Fibroblast of lung (primary cell): ENCODE results near the gene PDE4D. TPM values are rescaled to one million over a fixed set of nuclear protein-coding genes. Genes with fewer than 3 reads are reported as not detected.

Source experiments
- DNase-seq, 2 donors: peaks; one replicate each; pipeline versions ENCODE4 v3.0.0 to v3.0.0-alpha.2; 2010; ENCODE audit warnings: low read depth in 2 of 2
- H2AFZ ChIP-seq: 2 replicates; pipeline ENCODE4 v1.5.1; 2012; ENCODE audit warnings: low read length, control low read depth, inconsistent platforms
- H3K27ac ChIP-seq: 2 replicates; pipeline ENCODE4 v1.5.1; 2011; ENCODE audit warnings: low read length, control low read depth; ENCODE audit not compliant: insufficient read depth
- H3K27me3 ChIP-seq: 2 replicates; pipeline ENCODE4 v1.5.1; 2011; ENCODE audit warnings: mild to moderate bottlenecking, low read length; ENCODE audit not compliant: control insufficient read depth, insufficient read depth
- H3K36me3 ChIP-seq: 2 replicates; pipeline ENCODE4 v1.5.1; 2011; ENCODE audit warnings: low read length; ENCODE audit not compliant: control insufficient read depth, insufficient read depth
- H3K4me1 ChIP-seq: 2 replicates; pipeline ENCODE4 v1.5.1; 2011; ENCODE audit warnings: low read length; ENCODE audit not compliant: control insufficient read depth, insufficient read depth; ENCODE audit errors: extremely low read depth
- H3K4me2 ChIP-seq: 2 replicates; pipeline ENCODE4 v1.5.1; 2011; ENCODE audit warnings: low read length, control low read depth; ENCODE audit not compliant: insufficient read depth; ENCODE audit errors: extremely low read depth
- H3K4me3 ChIP-seq, 4 experiments: fragments of 200-600 bp in 1 of 4; sonication (generic) in 1 of 4; replicated peaks in 1 of 4; 2 replicates each; pipeline ENCODE4 v1.5.1; 2011 to 2016; ENCODE audit warnings: low read length in 4 of 4, low read depth in 3 of 4, mild to moderate bottlenecking in 3 of 4, control low read depth in 2 of 4, inconsistent platforms in 1 of 4, mixed read lengths in 1 of 4; ENCODE audit not compliant: insufficient read depth in 1 of 4; ENCODE audit errors: control extremely low read depth in 1 of 4
- H3K79me2 ChIP-seq: 2 replicates; pipeline ENCODE4 v1.5.1; 2012; ENCODE audit warnings: mild to moderate bottlenecking, low read length, inconsistent platforms; ENCODE audit not compliant: control insufficient read depth, insufficient read depth
- H3K9ac ChIP-seq: 2 replicates; pipeline ENCODE4 v1.5.1; 2011; ENCODE audit warnings: mild to moderate bottlenecking, low read length, control low read depth; ENCODE audit not compliant: insufficient read depth
- H3K9me3 ChIP-seq: 2 replicates; pipeline ENCODE4 v1.5.1; 2012; ENCODE audit warnings: low read depth, low read length; ENCODE audit not compliant: control insufficient read depth, insufficient read depth
- H4K20me1 ChIP-seq: 2 replicates; pipeline ENCODE4 v1.5.1; 2011; ENCODE audit warnings: low read length; ENCODE audit not compliant: control insufficient read depth, insufficient read depth; ENCODE audit errors: extremely low read depth
- CTCF ChIP-seq, 2 donors: IDR thresholded peaks in 1 of 2; conservative IDR thresholded peaks in 1 of 2; 1 replicate in 1 of 2; 2 replicates in 1 of 2; pipeline ENCODE4 v1.5.1; 2011 to 2012; ENCODE audit warnings: low read length in 2 of 2, control low read depth in 1 of 2, inconsistent platforms in 1 of 2, low read depth in 1 of 2, mild to moderate bottlenecking in 1 of 2
- EZH2 ChIP-seq: IDR thresholded peaks from 2 replicates; pipeline ENCODE4 v1.5.1; 2012; ENCODE audit warnings: low read length, control low read depth, mild to moderate bottlenecking; ENCODE audit errors: missing control alignments
- polyA plus RNA-seq, 2 donors: library from polyadenylated mRNA; depleted of rRNA in 1 of 2; stranded (reverse) in 1 of 2; unstranded in 1 of 2; fragments of >200 nt; gene quantifications; 2 replicates each; pipeline ENCODE4 v1.2.1, GENCODE V29; 2011 to 2012; ENCODE audit warnings: missing spikeins in 1 of 2
- total RNA-seq: library from RNA; depleted of rRNA; stranded (reverse); fragments of >200 nt; gene quantifications from 2 replicates; pipeline ENCODE4 v1.2.1, GENCODE V29; 2014

The PDE4D gene
- total and polyA plus RNA-seq, 2 donors (not counting 1 experiment from before 2014, with no cell fraction given): 2.1 to 8.3 TPM

- TF ChIP-seq CTCF (conservative IDR thresholded peaks at IDR 0.05 in 1 of 2, IDR thresholded peaks at IDR 0.05 in 1 of 2; ENCODE audit: low read depth in 1 of 2, low read length in 2 of 2) (no peak), EZH2 (no peak)
- Histone ChIP-seq H3K9ac (no peak overlapping the region), H3K4me2 (no peak overlapping the region), H3K36me3 (no peaks in the 10 kb centered on the region), H3K4me3 (no peak overlapping the region), H2AFZ (no peak overlapping the region), H4K20me1 (no peaks in the 10 kb centered on the region), H3K27me3 (no peaks in the 10 kb centered on the region), H3K27ac (no peak overlapping the region), H3K9me3 (no peaks in the 10 kb centered on the region), H3K4me1 (no peaks in the 10 kb centered on the region), H3K79me2 (no peaks in the 10 kb centered on the region)
- DNase-seq: no peak
Measured at GRCh38 chr5:59253625-59254024, 639.9 kb downstream of the PDE4D start.

- H2AFZ ChIP-seq: no peak overlapping the region
- no peak overlapping the region for H3K27ac ChIP-seq
- no peaks in the 10 kb centered on the region for H3K36me3 ChIP-seq
- no peak for TF ChIP-seq EZH2
- no peak overlapping the region for H3K4me2 ChIP-seq
- H3K4me1 ChIP-seq: no peaks in the 10 kb centered on the region
- DNase-seq: no peak
- H3K9ac ChIP-seq: no peak overlapping the region
- no peak overlapping the region for H3K4me3 ChIP-seq
- no peaks in the 10 kb centered on the region for H3K79me2 ChIP-seq
- H3K27me3 ChIP-seq: no peaks in the 10 kb centered on the region
- no peaks in the 10 kb centered on the region for H4K20me1 ChIP-seq
- H3K9me3 ChIP-seq: no peaks in the 10 kb centered on the region
Measured at GRCh38 chr5:59251627-59252026, 641.9 kb downstream of the PDE4D start.

GRCh38 chr5:59249726-59250125 lies 643.8 kb downstream of the PDE4D start:
- no peak for TF ChIP-seq CTCF (conservative IDR thresholded peaks at IDR 0.05 in 1 of 2, IDR thresholded peaks at IDR 0.05 in 1 of 2; ENCODE audit: low read depth in 1 of 2, low read length in 2 of 2)
- TF ChIP-seq EZH2: no peak
- Histone ChIP-seq H3K79me2 (no peaks in the 10 kb centered on the region), H3K36me3 (no peaks in the 10 kb centered on the region), H3K9ac (no peak overlapping the region), H3K27ac (no peak overlapping the region), H3K9me3 (no peaks in the 10 kb centered on the region), H3K27me3 (no peaks in the 10 kb centered on the region), H4K20me1 (no peaks in the 10 kb centered on the region), H3K4me1 (no peaks in the 10 kb centered on the region), H3K4me2 (no peak overlapping the region), H3K4me3 (no peak overlapping the region), H2AFZ (no peak overlapping the region)
- no peak for DNase-seq

- no peak overlapping the region for H3K4me2 ChIP-seq
- no peaks in the 10 kb centered on the region for H3K4me1 ChIP-seq
- H3K4me3 ChIP-seq: no peak overlapping the region
- H3K27ac ChIP-seq: no peak overlapping the region
- no peak overlapping the region for H3K9ac ChIP-seq
- H3K9me3 ChIP-seq: no peaks in the 10 kb centered on the region
- H4K20me1 ChIP-seq: no peaks in the 10 kb centered on the region
- no peaks in the 10 kb centered on the region for H3K27me3 ChIP-seq
- DNase-seq: no peak
- no peaks in the 10 kb centered on the region for H3K36me3 ChIP-seq
- H3K79me2 ChIP-seq: no peaks in the 10 kb centered on the region
- no peak overlapping the region for H2AFZ ChIP-seq
- TF ChIP-seq EZH2 (no peak), CTCF (conservative IDR thresholded peaks at IDR 0.05 in 1 of 2, IDR thresholded peaks at IDR 0.05 in 1 of 2; ENCODE audit: low read depth in 1 of 2, low read length in 2 of 2) (no peak)
Measured at GRCh38 chr5:59249160-59249559, 644.4 kb downstream of the PDE4D start.
